CD1c-positive myeloid dendritic cell (primary cell): ENCODE results near the gene ZIC4.

Experiments used
- DNase-seq: peaks from one replicate; pipeline ENCODE4 v3.0.0-alpha.2; 2016; ENCODE audit errors: extremely low spot score

The ZIC4 gene

GRCh38 chr3:147418371-147418781 lies 12.0 kb upstream of the ZIC4 start:
- DNase-seq, result no peak

GRCh38 chr3:147417551-147418295 lies 11.4 kb upstream of the ZIC4 start:
- DNase-seq, result no peak

- DNase-seq, result no peak
Observed at GRCh38 chr3:147416931-147417330, 10.6 kb upstream of the ZIC4 start.

GRCh38 chr3:147415874-147416273 lies 9.5 kb upstream of the ZIC4 start:
- DNase-seq, result no peak

GRCh38 chr3:147415286-147415685 lies 8.9 kb upstream of the ZIC4 start:
- DNase-seq, result no peak

- no peak for DNase-seq
Observed at GRCh38 chr3:147414390-147415138, 8.2 kb upstream of the ZIC4 start.

- DNase-seq, result no peak
Observed at GRCh38 chr3:147413686-147414389, 7.5 kb upstream of the ZIC4 start.

- DNase-seq, result no peak
Observed at GRCh38 chr3:147412917-147413685, 6.8 kb upstream of the ZIC4 start.

- no peak for DNase-seq
Observed at GRCh38 chr3:147412261-147412916, 6.0 kb upstream of the ZIC4 start.

- no peak for DNase-seq
Observed at GRCh38 chr3:147411815-147412241, 5.5 kb upstream of the ZIC4 start.

- DNase-seq, result no peak
Observed at GRCh38 chr3:147411238-147411814, 5.0 kb upstream of the ZIC4 start.

- DNase-seq, result peak; percentile 22
Observed at GRCh38 chr3:147410526-147411237, 4.3 kb upstream of the ZIC4 start.

GRCh38 chr3:147410116-147410525 lies 3.8 kb upstream of the ZIC4 start:
- DNase-seq, result no peak

GRCh38 chr3:147409143-147410115 lies 3.1 kb upstream of the ZIC4 start, which contains the start of gene ZIC1:
TSS of gene ZIC1 (plus strand) at chr3:147409365. CDS start at chr3:147410113, 748 bp downstream.
- DNase-seq, result no peak

- no peak for DNase-seq
Observed at GRCh38 chr3:147408188-147409100, 2.1 kb upstream of the ZIC4 start.

GRCh38 chr3:147407498-147408187 lies 1.3 kb upstream of the ZIC4 start:
- no peak for DNase-seq

GRCh38 chr3:147407114-147407497 lies 763 bp upstream of the ZIC4 start:
- DNase-seq, result no peak
